GM12878 (cell line): ENCODE results near the gene PHF20. TPM values are rescaled to one million over a fixed set of nuclear protein-coding genes. Genes with fewer than 3 reads are reported as not detected.

ENCODE experiments used
- ATAC-seq: fragments of 200-7000 bp; cut with Tn5 transposase; 3 replicates; pipeline ENCODE4 v1.9.1; 2020; ENCODE audit warnings: mild to moderate bottlenecking, moderate library complexity
- BruUV-seq: library from RNA; stranded (reverse); fragments of 400-500 nt; replicated peaks from 2 replicates; lab custom pipeline; 2021; lab: Mats Ljungman, UMichigan
- CTCF ChIA-PET: fragments of 300-600 bp; sonication (Branson Sonifier 250); formaldehyde crosslinking; extraction: SDS; loops from one replicate; lab custom pipeline; 2021; ENCODE audit warnings: inconsistent platforms; lab: Yijun Ruan, JAX
- POLR2A ChIA-PET: fragments of 350-600 bp; formaldehyde crosslinking; extraction: SDS; loops from one replicate; lab custom pipeline; 2021; ENCODE audit warnings: inconsistent platforms; lab: Charles Lee
- RAD21 ChIA-PET: fragments of 300-600 bp; sonication (Branson Sonifier 250); formaldehyde crosslinking; loops from one replicate; lab custom pipeline; 2023; ENCODE audit warnings: antibody characterized with exemption; ENCODE audit not compliant: unreplicated experiment; lab: Charles Lee
- SMC1A ChIA-PET: fragments of 300-600 bp; sonication (Branson Sonifier 250); formaldehyde crosslinking; loops from one replicate; lab custom pipeline; 2023; ENCODE audit not compliant: unreplicated experiment, uncharacterized antibody; lab: Charles Lee
- DNase-seq: peaks from one replicate; pipeline ENCODE4 v3.0.0-alpha.2; 2011; ENCODE audit warnings: low read depth, low spot score
- FAIRE-seq: peaks from 3 replicates; lab custom pipeline; 2011; peaks lifted over from hg19 to GRCh38; lab: Jason Lieb, UNC
- H2AFZ ChIP-seq: 2 replicates; pipeline ENCODE4 v1.6.0; 2011; ENCODE audit warnings: low read depth, low read length, control low read depth; ENCODE audit not compliant: control insufficient read depth
- H3K27ac ChIP-seq: 2 replicates; pipeline ENCODE4 v1.5.1; 2011; ENCODE audit warnings: control low read depth; ENCODE audit not compliant: control insufficient read depth, insufficient read depth
- H3K27me3 ChIP-seq, 2 experiments: replicated peaks in 1 of 2; 2 replicates each; pipeline versions ENCODE4 v1.6.0 to v1.6.1; 2011; ENCODE audit warnings: low read length in 1 of 2; ENCODE audit not compliant: control insufficient read depth in 2 of 2, insufficient read depth in 2 of 2
- H3K36me3 ChIP-seq, 2 experiments: 2 replicates each; pipeline ENCODE4 v1.5.1; 2011; ENCODE audit warnings: low read length in 1 of 2; ENCODE audit not compliant: control insufficient read depth in 2 of 2, insufficient read depth in 2 of 2
- H3K4me1 ChIP-seq: 2 replicates; pipeline ENCODE4 v1.6.1; 2011; ENCODE audit warnings: mild to moderate bottlenecking, low read length, moderate library complexity, mixed read lengths; ENCODE audit not compliant: control insufficient read depth, insufficient read depth
- H3K4me2 ChIP-seq: 2 replicates; pipeline ENCODE4 v1.6.0; 2011; ENCODE audit warnings: control low read depth; ENCODE audit not compliant: control insufficient read depth, insufficient read depth
- H3K4me3 ChIP-seq: fragments of 200-600 bp; sonication (generic); 2 replicates; pipeline ENCODE4 v1.5.1; 2016
- H3K79me2 ChIP-seq: 2 replicates; pipeline ENCODE4 v1.6.0; 2011; ENCODE audit warnings: low read length; ENCODE audit not compliant: control insufficient read depth, insufficient read depth
- H3K9ac ChIP-seq: 2 replicates; pipeline ENCODE4 v1.8.0; 2011; ENCODE audit warnings: low read length, control low read depth, mixed read lengths; ENCODE audit not compliant: control insufficient read depth, insufficient read depth
- H3K9me3 ChIP-seq: replicated peaks from 3 replicates; pipeline ENCODE4 v1.5.1; 2011; ENCODE audit warnings: mild to moderate bottlenecking, low read length; ENCODE audit not compliant: control insufficient read depth, insufficient read depth
- H4K20me1 ChIP-seq: 2 replicates; pipeline ENCODE4 v1.6.0; 2011; ENCODE audit not compliant: control insufficient read depth, insufficient read depth
- CBX5 ChIP-seq: sonication (generic); IDR thresholded peaks from 2 replicates; pipeline ENCODE4 v1.6.1; 2016; ENCODE audit warnings: low read depth, moderate library complexity, mild to moderate bottlenecking, inconsistent platforms
- CREB1 ChIP-seq: IDR thresholded peaks from 2 replicates; pipeline ENCODE4 v1.6.1; 2012; ENCODE audit warnings: low read depth, mild to moderate bottlenecking, inconsistent platforms
- MAX ChIP-seq: IDR thresholded peaks from 2 replicates; pipeline ENCODE4 v1.6.1; 2012; ENCODE audit warnings: low read depth, low read length, improper control_type of control experiment
- MXI1 ChIP-seq: fragments of 150-350 bp; IDR thresholded peaks from 2 replicates; pipeline ENCODE4 v1.6.1; 2011; ENCODE audit warnings: low read depth, mild to moderate bottlenecking, inconsistent platforms, low read length, improper control_type of control experiment
- NBN ChIP-seq: fragments of 450-650 bp; IDR thresholded peaks from 2 replicates; pipeline ENCODE4 v1.6.1; 2016
- PAX5 ChIP-seq: IDR thresholded peaks from 2 replicates; pipeline ENCODE4 v1.6.1; 2011; ENCODE audit warnings: low read depth, low read length, borderline replicate concordance
- PKNOX1 ChIP-seq: fragments of 450-650 bp; IDR thresholded peaks from 2 replicates; pipeline ENCODE4 v1.6.1; 2016; ENCODE audit warnings: mild to moderate bottlenecking
- POLR2AphosphoS5 ChIP-seq: IDR thresholded peaks from 2 replicates; pipeline ENCODE4 v1.6.1; 2011; ENCODE audit warnings: mild to moderate bottlenecking, low read length, inconsistent platforms
- SMAD1 ChIP-seq: fragments of 450-650 bp; IDR thresholded peaks from 2 replicates; pipeline ENCODE4 v1.6.1; 2018; ENCODE audit warnings: mild to moderate bottlenecking, low read depth; ENCODE audit not compliant: partially characterized antibody
- SRF ChIP-seq, 2 experiments: IDR thresholded peaks; 2 replicates each; pipeline ENCODE4 v1.6.1; 2011; ENCODE audit warnings: low read depth in 2 of 2, low read length in 2 of 2, mild to moderate bottlenecking in 1 of 2, moderate library complexity in 1 of 2
- WGBS: methylation state at CpG from one replicate; pipeline ENCODE4 v1.1.6; 2016; ENCODE audit warnings: low lambda C conversion rate; ENCODE audit not compliant: insufficient replicate concordance, insufficient coverage; ENCODE audit errors: missing lambda C conversion rate; 5-methylcytosine and 5-hydroxymethylcytosine counted together
- in situ Hi-C: fragments of 300-500 bp; cut with MboI; formaldehyde crosslinking; loops from 9 replicates; pipeline ENCODE4 v1.14.3; 2018; ENCODE audit warnings: mixed read lengths
- intact Hi-C: fragments of 100-400 bp; cut with micrococcal nuclease; formaldehyde crosslinking; loops from one replicate; pipeline ENCODE4 v1.14.2; 2022; ENCODE audit not compliant: unreplicated experiment
- polyA plus RNA-seq, 11 experiments: library from polyadenylated mRNA; depleted of rRNA in 4 of 11; unstranded in 6 of 11; stranded (reverse) in 5 of 11; fragments of >200 nt; fragmentation: Nextera tagmentation in 4 of 11; fragmentation: Illumina TruSeq in 1 of 11; extraction: Ambion mirVana in 4 of 11; extraction: Trizol in 1 of 11; gene quantifications; 1 replicate in 1 of 11; 2 replicates in 10 of 11; pipeline versions ENCODE4 v1.2.1 to v1.2.3, GENCODE V29; 2011 to 2016; ENCODE audit warnings: inconsistent platforms in 2 of 11, missing spikeins in 2 of 11, low read depth in 1 of 11
- total RNA-seq, 4 experiments: library from RNA; depleted of rRNA in 3 of 4; stranded (reverse); fragments of >200 nt in 3 of 4; fragmentation: Illumina TruSeq in 1 of 4; extraction: Trizol in 1 of 4; gene quantifications; 2 replicates each; pipeline versions ENCODE4 v1.2.1 to v1.2.3, GENCODE V29; 2013 to 2021

Gene PHF20
- total and polyA plus RNA-seq, 10 of the 15 experiments (the other 5 are each of a cell fraction or from before 2014, with no cell fraction given), result 31.6 to 91.2 (median 46.8) TPM

GRCh38 chr20:35901678-35902544 lies 130.1 kb downstream of the PHF20 start:
- WGBS, result 100% methylated on average over 4 of the region's 4 CpGs
- no peaks in the 10 kb centered on the region for H3K9me3 ChIP-seq
- no peak for ATAC-seq
- TF ChIP-seq MAX, result no peak
- no peak for TF ChIP-seq SRF (IDR thresholded peaks at IDR 0.05; ENCODE audit: low read depth in 2 of 2, low read length in 2 of 2)
- TF ChIP-seq CREB1, result no peak
- TF ChIP-seq MXI1, result no peak
- no peak for TF ChIP-seq PKNOX1
- no peak for TF ChIP-seq NBN
- no peak for TF ChIP-seq CBX5
- no peak for TF ChIP-seq POLR2AphosphoS5
- no peak for TF ChIP-seq PAX5
- TF ChIP-seq SMAD1, result no peak
- no peaks in the 10 kb centered on the region for H3K27me3 ChIP-seq
- intact Hi-C loops, result no loop called here
- ChIA-PET POLR2A (no interaction called here), SMC1A (interaction anchor here (1.3 kb wide), 1 partner anchor 9 kb away, joined by 4 read pairs; no protein-coding TSS in a partner anchor), CTCF (interaction anchor here (0.8 kb wide), 1 partner anchor 91 kb away, joined by 3 read pairs; no protein-coding TSS in a partner anchor), RAD21 (interaction anchor here (0.6 kb wide), 1 partner anchor 225 kb away, joined by 4 read pairs; no protein-coding TSS in a partner anchor)
- FAIRE-seq, result no peak
- no peak overlapping the region for H2AFZ ChIP-seq
- H4K20me1 ChIP-seq, result peaks cover 3% of the 10 kb centered on the region; the same call in 1 of the 2 replicates
- H3K4me1 ChIP-seq, result no peaks in the 10 kb centered on the region
- no peak overlapping the region for H3K4me2 ChIP-seq
- H3K27ac ChIP-seq, result no peak overlapping the region
- H3K79me2 ChIP-seq, result no peaks in the 10 kb centered on the region; the same call in 1 of the 2 replicates
- no TSS peak for BruUV-seq
- no peak overlapping the region for H3K9ac ChIP-seq
- H3K36me3 ChIP-seq, result peaks cover 0 to 12% of the 10 kb centered on the region in 2 experiments; a peak in 1 of 4 replicates
- in situ Hi-C loops, result no loop called here
- no peak for DNase-seq
- H3K4me3 ChIP-seq, result no peak overlapping the region
